Calu3 (cell line): ENCODE results near the gene FLYWCH2. TPM values are rescaled to one million over a fixed set of nuclear protein-coding genes. Genes with fewer than 3 reads are reported as not detected.

Experiments
- BruUV-seq: library from RNA; stranded (reverse); fragments of 400-500 nt; replicated peaks from 2 replicates; lab custom pipeline; 2021; lab: Mats Ljungman, UMichigan
- CTCF ChIA-PET: fragments of 300-600 bp; sonication (Branson Sonifier 250); formaldehyde crosslinking; loops from one replicate; lab custom pipeline; 2022; ENCODE audit warnings: antibody characterized with exemption; lab: Charles Lee
- DNase-seq: peaks from one replicate; pipeline ENCODE4 v3.0.0; 2022
- H3K27ac Mint-ChIP-seq: one replicate; pipeline ENCODE4 v1.8.0; 2022; ENCODE audit warnings: mixed read lengths; ENCODE audit not compliant: unreplicated experiment
- H3K27me3 Mint-ChIP-seq: one replicate; pipeline ENCODE4 v1.8.0; 2022; ENCODE audit warnings: mixed read lengths; ENCODE audit not compliant: unreplicated experiment
- H3K36me3 Mint-ChIP-seq: one replicate; pipeline ENCODE4 v1.8.0; 2022; ENCODE audit warnings: mild to moderate bottlenecking, moderate library complexity, mixed read lengths; ENCODE audit not compliant: insufficient read depth, unreplicated experiment
- H3K4me1 Mint-ChIP-seq: one replicate; pipeline ENCODE4 v1.8.0; 2022; ENCODE audit warnings: mild to moderate bottlenecking, low read depth, mixed read lengths; ENCODE audit not compliant: unreplicated experiment
- H3K4me3 Mint-ChIP-seq: one replicate; pipeline ENCODE4 v1.8.0; 2022; ENCODE audit warnings: mild to moderate bottlenecking, low read depth, moderate library complexity, mixed read lengths; ENCODE audit not compliant: unreplicated experiment
- H3K9me3 Mint-ChIP-seq: one replicate; pipeline ENCODE4 v1.8.0; 2022; ENCODE audit warnings: low read depth, mixed read lengths; ENCODE audit not compliant: unreplicated experiment
- CTCF ChIP-seq: fragments of 200-600 bp; IDR thresholded peaks from one replicate; pipeline ENCODE4 v1.8.0; 2022; ENCODE audit warnings: antibody characterized with exemption; ENCODE audit not compliant: unreplicated experiment
- intact Hi-C: fragments of 100-400 bp; cut with micrococcal nuclease; formaldehyde crosslinking; loops from one replicate; pipeline ENCODE4 v1.10.0; 2022; ENCODE audit not compliant: unreplicated experiment
- total RNA-seq: library from RNA; stranded (reverse); gene quantifications from 2 replicates; pipeline ENCODE4 v1.2.3, GENCODE V29; 2022

The FLYWCH2 gene
- total RNA-seq, 1 experiment from 2014 or later = 13.0 TPM

DNA sequence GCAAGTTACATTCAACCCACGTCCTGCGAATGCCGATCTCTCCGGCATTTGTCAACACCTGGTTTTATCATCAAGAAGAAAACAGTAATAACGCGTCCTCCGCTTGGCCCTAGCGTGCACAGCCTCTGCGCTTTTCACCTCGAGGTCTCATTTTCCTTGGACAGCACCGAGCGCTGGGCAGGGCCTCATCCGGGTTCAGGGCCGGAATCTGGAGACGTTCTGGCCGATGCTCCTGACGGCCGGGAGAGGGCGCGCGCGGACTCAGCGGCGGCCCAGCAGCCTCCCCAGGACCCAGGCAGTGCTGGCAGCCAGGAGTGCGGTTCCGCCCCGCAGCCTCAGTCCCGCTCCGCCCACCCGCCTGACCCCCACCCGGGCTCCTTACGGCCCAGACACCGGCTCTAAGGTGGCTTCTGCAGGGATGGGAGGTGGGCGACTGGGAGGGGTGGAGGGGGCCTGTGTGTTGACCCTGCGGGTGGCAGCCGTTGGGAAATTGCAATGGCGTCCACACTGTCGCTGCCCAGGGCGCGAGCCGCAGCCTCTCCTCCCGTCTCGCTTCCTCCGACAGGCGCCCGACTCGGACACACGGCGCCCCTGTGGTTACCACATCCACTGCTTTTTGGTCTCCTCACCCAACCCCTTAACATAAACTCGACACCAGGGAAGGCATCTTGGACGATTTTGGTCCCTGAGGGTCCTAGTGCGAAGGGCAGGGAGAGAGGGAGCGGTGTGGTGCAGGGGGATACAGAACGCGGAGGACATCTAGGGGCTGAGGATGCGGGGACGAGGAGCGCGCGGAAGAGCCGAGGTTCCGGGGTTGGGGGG is 21.3 kb downstream of the FLYWCH2 start:
- CTCF ChIA-PET = no interaction called here
- H3K27me3 Mint-ChIP-seq = no peaks in the 10 kb centered on the region
- DNase-seq = peak; percentile 91
- H3K9me3 Mint-ChIP-seq = no peaks in the 10 kb centered on the region
- peak overlapping the region; percentile 77 for H3K27ac Mint-ChIP-seq
- peaks cover 21% of the 10 kb centered on the region for H3K4me1 Mint-ChIP-seq
- BruUV-seq = no TSS peak
- TF ChIP-seq CTCF = peak; percentile 90
- H3K4me3 Mint-ChIP-seq = peak overlapping the region; percentile 99
- H3K36me3 Mint-ChIP-seq = peaks cover 30% of the 10 kb centered on the region
- intact Hi-C loops = no loop called here

DNA sequence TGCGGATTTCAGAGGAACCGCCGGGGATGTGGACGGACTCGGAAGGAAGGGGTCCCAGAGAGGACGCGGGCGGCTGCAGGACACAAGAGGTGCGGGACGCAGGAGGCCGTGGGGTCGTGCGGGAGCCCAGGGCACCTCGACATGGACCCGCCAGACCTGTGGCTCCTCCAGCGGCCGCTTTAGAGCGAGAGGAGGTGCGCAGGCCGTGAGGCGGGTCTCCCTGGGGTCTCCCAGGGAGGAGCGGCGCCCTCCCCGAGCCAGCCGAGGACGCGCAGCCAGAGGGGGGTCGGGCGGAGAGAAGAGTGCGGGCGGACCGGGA is 21.9 kb downstream of the FLYWCH2 start:
- CTCF ChIA-PET = interaction anchor here (0.6 to 2.2 kb wide), 4 partner anchors 22 to 1006 kb away, joined by 4 to 7 read pairs (median 6); partner anchors contain the start of gene FLYWCH2
- intact Hi-C loops = no loop called here

GRCh38 chr16:2905241-2905987 is 22.4 kb downstream of the FLYWCH2 start:
- intact Hi-C loops = no loop called here
- H3K4me1 Mint-ChIP-seq = peaks cover 26% of the 10 kb centered on the region

More for the DNA sequence above, 21.9 kb downstream of the FLYWCH2 start:
- Mint-ChIP-seq H3K27ac (peak overlapping the region; percentile 77), H3K4me1 (peaks cover 21% of the 10 kb centered on the region), H3K9me3 (no peaks in the 10 kb centered on the region), H3K4me3 (peak overlapping the region; percentile 99), H3K36me3 (peaks cover 30% of the 10 kb centered on the region), H3K27me3 (peaks cover 2% of the 10 kb centered on the region)
- TF ChIP-seq CTCF = no peak
- TSS peak; percentile 98 for BruUV-seq
- peak; percentile 42 for DNase-seq

More at GRCh38 chr16:2905241-2905987, 22.4 kb downstream of the FLYWCH2 start:
- Mint-ChIP-seq H3K9me3 (no peaks in the 10 kb centered on the region), H3K36me3 (peaks cover 30% of the 10 kb centered on the region), H3K27me3 (peaks cover 7% of the 10 kb centered on the region), H3K27ac (peak overlapping the region; percentile 77), H3K4me3 (peak overlapping the region; percentile 99)
- CTCF ChIA-PET = interaction anchor here (0.6 to 2.2 kb wide), 7 partner anchors 22 to 1007 kb away, joined by 4 to 11 read pairs (median 7); partner anchors contain the start of genes FLYWCH2 and PKD1
- peak; percentile 100 for DNase-seq
- TF ChIP-seq CTCF = no peak
- BruUV-seq = no TSS peak
